A673 (cell line): ENCODE measurements around the gene ZNF74. TPM values are rescaled to one million over a fixed set of nuclear protein-coding genes. Genes with fewer than 3 reads are reported as not detected.

ENCODE experiments used
- BruUV-seq: library from RNA; stranded (reverse); fragments of 400-500 nt; replicated peaks from 2 replicates; lab custom pipeline; 2021; lab: Mats Ljungman, UMichigan
- CTCF ChIA-PET: fragments of 300-600 bp; sonication (Branson Sonifier 250); formaldehyde crosslinking; loops from one replicate; lab custom pipeline; 2022; ENCODE audit warnings: antibody characterized with exemption; lab: Charles Lee
- POLR2A ChIA-PET: fragments of 300-600 bp; sonication (Branson Sonifier 250); formaldehyde crosslinking; loops from one replicate; lab custom pipeline; 2022; ENCODE audit warnings: antibody characterized with exemption; ENCODE audit not compliant: low non-redundant PET; lab: Charles Lee
- DNase-seq: peaks from one replicate; pipeline ENCODE4 v3.0.0-alpha.2; 2015; ENCODE audit warnings: low spot score
- H3K27ac ChIP-seq: fragments of 200-600 bp; sonication (generic); 2 replicates; pipeline ENCODE4 v1.5.1; 2016; ENCODE audit warnings: mixed run types, low read depth, mild to moderate bottlenecking, mixed read lengths, antibody characterized with exemption, low read length; ENCODE audit not compliant: poor library complexity, severe bottlenecking
- H3K27me3 ChIP-seq: fragments of 200-600 bp; sonication (generic); replicated peaks from 2 replicates; pipeline ENCODE4 v1.6.1; 2017; ENCODE audit warnings: mixed run types, low read depth, mild to moderate bottlenecking, mixed read lengths, antibody characterized with exemption, low read length; ENCODE audit not compliant: insufficient read depth, poor library complexity
- H3K36me3 ChIP-seq: fragments of 200-600 bp; sonication (generic); 2 replicates; pipeline ENCODE4 v1.6.1; 2016; ENCODE audit warnings: mixed run types, mild to moderate bottlenecking, mixed read lengths, antibody characterized with exemption, low read length; ENCODE audit not compliant: insufficient read depth, poor library complexity, severe bottlenecking
- H3K4me1 ChIP-seq: fragments of 200-600 bp; sonication (generic); 2 replicates; pipeline ENCODE4 v1.6.1; 2017; ENCODE audit warnings: mixed run types, mild to moderate bottlenecking, mixed read lengths, antibody characterized with exemption, low read length; ENCODE audit not compliant: insufficient read depth, poor library complexity, severe bottlenecking
- H3K4me3 ChIP-seq: fragments of 200-600 bp; sonication (generic); 2 replicates; pipeline ENCODE4 v1.5.1; 2016; ENCODE audit warnings: low read depth, mixed run types, mild to moderate bottlenecking, mixed read lengths, low read length; ENCODE audit not compliant: poor library complexity, severe bottlenecking
- H3K9me3 ChIP-seq: fragments of 200-600 bp; sonication (generic); 2 replicates; pipeline ENCODE4 v1.6.1; 2016; ENCODE audit warnings: mixed run types, low read depth, mild to moderate bottlenecking, mixed read lengths, antibody characterized with exemption, low read length; ENCODE audit not compliant: poor library complexity, severe bottlenecking
- EZH2 ChIP-seq: fragments of 200-600 bp; sonication (generic); IDR thresholded peaks from 2 replicates; pipeline ENCODE4 v1.6.1; 2017; ENCODE audit warnings: borderline replicate concordance, low read depth, mild to moderate bottlenecking, mixed read lengths, antibody characterized with exemption, low read length; ENCODE audit not compliant: poor library complexity, severe bottlenecking
- intact Hi-C: fragments of 100-400 bp; cut with micrococcal nuclease; formaldehyde crosslinking; loops from one replicate; pipeline ENCODE4 v1.10.0; 2022; ENCODE audit not compliant: unreplicated experiment
- total RNA-seq: library from RNA; stranded (reverse); gene quantifications from 2 replicates; pipeline ENCODE4 v1.2.3, GENCODE V29; 2021
- TF ChIP-seq, protein P1 (sequence below): fragments of 300-800, 200-600 bp; sonication (generic); conservative IDR thresholded peaks from 2 replicates; pipeline ENCODE4 v1.5.1; 2017; ENCODE audit warnings: low read depth, mild to moderate bottlenecking, antibody characterized with exemption, low read length, moderate library complexity, mixed read lengths

Gene ZNF74
- total RNA-seq, 1 experiment from 2014 or later = 37.2 TPM

DNA sequence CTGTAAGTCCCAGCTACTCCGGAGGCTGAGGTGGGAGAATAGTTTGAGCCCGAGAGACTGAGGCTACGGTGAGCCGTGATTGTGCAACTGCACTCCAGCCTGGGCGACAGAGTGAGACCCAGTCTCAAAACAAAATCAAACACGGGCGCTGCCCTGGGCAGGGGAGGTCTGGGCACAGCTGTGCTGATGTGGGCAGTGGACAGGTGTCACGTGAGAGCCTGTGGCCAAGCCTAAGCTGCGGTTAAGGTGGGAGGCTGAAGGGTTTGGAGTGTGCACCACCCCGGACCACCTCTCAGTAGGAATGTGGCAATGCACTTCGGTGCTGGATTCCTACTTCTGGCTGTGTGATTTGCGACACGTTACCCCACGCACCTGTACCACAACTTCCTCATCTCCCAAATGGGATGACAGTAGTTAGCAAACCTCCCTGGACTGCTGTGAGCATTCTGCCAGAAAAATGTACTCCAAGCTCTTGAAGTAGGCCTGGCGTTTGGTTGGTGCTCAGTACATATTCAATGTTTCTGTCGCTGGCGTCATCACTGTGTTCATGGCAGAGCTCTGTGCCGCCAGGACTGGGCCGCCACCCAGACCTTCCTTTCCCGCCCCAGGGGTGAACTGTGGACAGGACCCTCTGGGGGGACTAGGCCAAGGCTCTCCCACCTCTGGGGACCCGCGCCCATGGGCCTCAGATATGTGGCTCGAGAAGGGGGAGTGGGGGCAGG is 807 bp upstream of the ZNF74 start:
- peak overlapping the region; percentile 84 for H3K4me3 ChIP-seq
- no peaks in the 10 kb centered on the region for H3K36me3 ChIP-seq
- H3K9me3 ChIP-seq = no peaks in the 10 kb centered on the region
- no peaks in the 10 kb centered on the region for H3K27me3 ChIP-seq
- H3K4me1 ChIP-seq = peaks cover 22% of the 10 kb centered on the region
- ChIA-PET POLR2A (no interaction called here), CTCF (no interaction called here)
- DNase-seq = no peak
- H3K27ac ChIP-seq = peak overlapping the region; percentile 91
- BruUV-seq = no TSS peak
- TF ChIP-seq, protein P1, sequence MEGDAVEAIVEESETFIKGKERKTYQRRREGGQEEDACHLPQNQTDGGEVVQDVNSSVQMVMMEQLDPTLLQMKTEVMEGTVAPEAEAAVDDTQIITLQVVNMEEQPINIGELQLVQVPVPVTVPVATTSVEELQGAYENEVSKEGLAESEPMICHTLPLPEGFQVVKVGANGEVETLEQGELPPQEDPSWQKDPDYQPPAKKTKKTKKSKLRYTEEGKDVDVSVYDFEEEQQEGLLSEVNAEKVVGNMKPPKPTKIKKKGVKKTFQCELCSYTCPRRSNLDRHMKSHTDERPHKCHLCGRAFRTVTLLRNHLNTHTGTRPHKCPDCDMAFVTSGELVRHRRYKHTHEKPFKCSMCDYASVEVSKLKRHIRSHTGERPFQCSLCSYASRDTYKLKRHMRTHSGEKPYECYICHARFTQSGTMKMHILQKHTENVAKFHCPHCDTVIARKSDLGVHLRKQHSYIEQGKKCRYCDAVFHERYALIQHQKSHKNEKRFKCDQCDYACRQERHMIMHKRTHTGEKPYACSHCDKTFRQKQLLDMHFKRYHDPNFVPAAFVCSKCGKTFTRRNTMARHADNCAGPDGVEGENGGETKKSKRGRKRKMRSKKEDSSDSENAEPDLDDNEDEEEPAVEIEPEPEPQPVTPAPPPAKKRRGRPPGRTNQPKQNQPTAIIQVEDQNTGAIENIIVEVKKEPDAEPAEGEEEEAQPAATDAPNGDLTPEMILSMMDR = no peak
- no peak for TF ChIP-seq EZH2
- intact Hi-C loops = no loop called here

DNA sequence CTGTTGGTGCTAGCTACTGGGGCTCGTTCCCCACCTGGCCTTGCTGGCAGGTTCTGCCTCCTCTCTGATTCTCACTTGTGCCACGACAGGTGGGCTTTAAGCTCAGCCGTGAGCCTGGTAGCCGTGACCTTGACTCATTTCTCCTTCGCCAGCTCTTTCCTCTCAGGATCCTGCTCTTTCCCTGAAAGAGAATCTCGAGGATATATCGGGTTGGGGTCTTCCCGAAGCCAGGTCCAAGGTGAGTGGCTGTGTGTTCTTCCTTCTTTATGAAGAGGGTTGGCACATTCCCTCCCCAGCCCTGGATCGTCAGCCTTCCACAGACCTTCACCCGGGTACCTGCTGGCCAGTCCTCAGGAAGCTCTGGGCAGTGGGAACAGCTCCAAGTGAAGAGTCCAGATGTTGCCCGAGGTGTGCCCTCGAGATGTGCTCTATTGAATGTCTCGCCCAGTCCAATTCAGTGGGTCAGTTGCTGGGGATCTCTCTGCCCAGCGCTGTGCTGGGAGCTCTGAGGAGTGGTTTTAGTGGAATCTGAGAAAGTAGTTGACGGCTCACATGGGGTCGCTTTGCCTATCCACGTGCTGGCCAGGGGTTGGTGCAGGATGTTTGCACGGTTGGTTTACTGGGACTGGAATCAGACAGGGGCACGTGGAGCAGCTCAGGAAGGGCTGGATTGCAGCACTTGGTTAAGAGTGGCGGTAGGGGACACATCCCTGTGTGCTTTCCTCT is 1.4 kb downstream of the ZNF74 start:
- Histone ChIP-seq H3K4me1 (peaks cover 22% of the 10 kb centered on the region), H3K9me3 (no peaks in the 10 kb centered on the region), H3K27ac (peak overlapping the region; percentile 16), H3K4me3 (peak overlapping the region; percentile 84), H3K36me3 (no peaks in the 10 kb centered on the region), H3K27me3 (no peaks in the 10 kb centered on the region)
- CTCF ChIA-PET = no interaction called here
- TF ChIP-seq EZH2 = no peak
- TF ChIP-seq, protein P1 = no peak
- intact Hi-C loops = no loop called here
- POLR2A ChIA-PET = no interaction called here
- no TSS peak for BruUV-seq
- DNase-seq = no peak

DNA sequence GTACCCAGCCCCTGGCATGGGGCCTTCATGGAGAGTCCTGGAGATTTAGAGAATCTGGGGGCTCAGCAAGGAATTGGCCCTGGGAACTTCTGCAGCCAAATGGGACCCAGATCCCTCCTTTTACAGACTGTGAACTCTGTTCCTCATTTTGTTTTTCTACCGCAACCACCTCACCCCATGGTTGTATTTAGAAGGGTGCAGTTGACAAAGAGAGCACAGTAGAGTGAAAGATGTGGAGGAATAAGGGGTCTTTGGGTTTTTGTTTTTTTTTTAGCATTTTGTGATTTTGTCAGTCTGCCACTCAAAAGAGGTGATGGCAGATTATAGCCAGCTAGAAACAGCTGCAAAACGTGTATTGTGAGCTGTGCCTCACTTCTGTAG is 1.9 kb downstream of the ZNF74 start:
- Histone ChIP-seq H3K9me3 (no peaks in the 10 kb centered on the region), H3K4me1 (peaks cover 22% of the 10 kb centered on the region), H3K4me3 (peak overlapping the region; percentile 84), H3K27me3 (no peaks in the 10 kb centered on the region), H3K27ac (no peak overlapping the region), H3K36me3 (peaks cover 1% of the 10 kb centered on the region)
- no TSS peak for BruUV-seq
- intact Hi-C loops = no loop called here
- POLR2A ChIA-PET = no interaction called here
- DNase-seq = no peak
- CTCF ChIA-PET = no interaction called here
- no peak for TF ChIP-seq EZH2
- TF ChIP-seq, protein P1 = no peak
